Activated B cell treated with CpG ODN at 0.5 μM for 24 hours (primary cell): ENCODE results near the gene C19orf25. TPM values are rescaled to one million over a fixed set of nuclear protein-coding genes. Genes with fewer than 3 reads are reported as not detected.

Source experiments
- ATAC-seq: fragments of 200-7000 bp; cut with Tn5 transposase; one replicate; pipeline ENCODE4 v1.10.0; 2021; ENCODE audit warnings: low read depth, mild to moderate bottlenecking, moderate library complexity
- CTCF ChIA-PET: fragments of 350-600 bp; sonication (Branson Sonifier 250); formaldehyde crosslinking; loops from one replicate; lab custom pipeline; 2021; ENCODE audit warnings: antibody characterized with exemption; lab: Charles Lee
- POLR2A ChIA-PET: fragments of 350-600 bp; sonication (Branson Sonifier 250); formaldehyde crosslinking; loops from one replicate; lab custom pipeline; 2021; ENCODE audit warnings: antibody characterized with exemption; lab: Charles Lee
- DNase-seq: peaks from one replicate; pipeline ENCODE4 v3.0.0; 2022
- H3K27ac Mint-ChIP-seq: one replicate; pipeline ENCODE4 v1.8.0; 2020; ENCODE audit warnings: mixed read lengths
- H3K27me3 Mint-ChIP-seq: one replicate; pipeline ENCODE4 v1.8.0; 2021; ENCODE audit warnings: mixed read lengths
- H3K36me3 Mint-ChIP-seq: one replicate; pipeline ENCODE4 v1.8.0; 2021; ENCODE audit warnings: low read depth, mixed read lengths
- H3K4me1 Mint-ChIP-seq: one replicate; pipeline ENCODE4 v1.8.0; 2021; ENCODE audit warnings: mixed read lengths
- H3K4me3 Mint-ChIP-seq: one replicate; pipeline ENCODE4 v1.8.0; 2020; ENCODE audit warnings: mild to moderate bottlenecking, mixed read lengths
- H3K9me3 Mint-ChIP-seq: one replicate; pipeline ENCODE4 v1.8.0; 2020; ENCODE audit warnings: mixed read lengths
- intact Hi-C: fragments of 100-400 bp; cut with micrococcal nuclease; formaldehyde crosslinking; loops from one replicate; pipeline ENCODE4 v1.15.1; 2024
- total RNA-seq: library from RNA; stranded (reverse); gene quantifications from 2 replicates; pipeline ENCODE4 v1.2.3, GENCODE V29; 2022
- TF ChIP-seq, protein P1 (sequence below): fragments of 200-600 bp; IDR thresholded peaks from one replicate; pipeline ENCODE4 v1.8.0; 2022; ENCODE audit warnings: antibody characterized with exemption, mild to moderate bottlenecking

The C19orf25 gene
- total RNA-seq, 1 donor from 2014 or later, result 55.7 TPM

DNA sequence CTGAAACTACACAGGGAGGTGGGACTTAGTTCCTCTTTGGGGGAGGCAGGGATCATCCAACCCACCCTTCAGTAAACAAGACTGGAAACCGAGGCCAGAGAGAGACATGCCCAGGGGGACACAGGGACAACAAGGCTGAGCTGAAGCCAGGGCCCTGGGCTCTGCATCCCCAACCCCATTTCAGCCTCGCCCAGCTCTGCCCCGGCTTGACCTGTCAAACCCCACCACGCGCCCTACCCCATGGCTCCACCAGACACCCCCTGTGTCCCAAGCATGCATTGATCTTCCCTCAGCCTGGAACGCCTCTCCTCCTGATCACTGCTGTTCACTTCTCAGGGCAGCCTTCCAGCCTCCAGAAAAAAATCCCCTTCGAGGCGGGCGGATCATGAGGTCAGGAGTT lies 31.1 kb downstream of the C19orf25 start:
- no peak for ATAC-seq
- intact Hi-C loops, result no loop called here
- Mint-ChIP-seq H3K27ac (no peak overlapping the region), H3K4me1 (peaks cover 28% of the 10 kb centered on the region), H3K9me3 (no peaks in the 10 kb centered on the region), H3K36me3 (no peaks in the 10 kb centered on the region), H3K27me3 (peaks cover 44% of the 10 kb centered on the region), H3K4me3 (no peak overlapping the region)
- no peak for DNase-seq
- TF ChIP-seq, protein P1, sequence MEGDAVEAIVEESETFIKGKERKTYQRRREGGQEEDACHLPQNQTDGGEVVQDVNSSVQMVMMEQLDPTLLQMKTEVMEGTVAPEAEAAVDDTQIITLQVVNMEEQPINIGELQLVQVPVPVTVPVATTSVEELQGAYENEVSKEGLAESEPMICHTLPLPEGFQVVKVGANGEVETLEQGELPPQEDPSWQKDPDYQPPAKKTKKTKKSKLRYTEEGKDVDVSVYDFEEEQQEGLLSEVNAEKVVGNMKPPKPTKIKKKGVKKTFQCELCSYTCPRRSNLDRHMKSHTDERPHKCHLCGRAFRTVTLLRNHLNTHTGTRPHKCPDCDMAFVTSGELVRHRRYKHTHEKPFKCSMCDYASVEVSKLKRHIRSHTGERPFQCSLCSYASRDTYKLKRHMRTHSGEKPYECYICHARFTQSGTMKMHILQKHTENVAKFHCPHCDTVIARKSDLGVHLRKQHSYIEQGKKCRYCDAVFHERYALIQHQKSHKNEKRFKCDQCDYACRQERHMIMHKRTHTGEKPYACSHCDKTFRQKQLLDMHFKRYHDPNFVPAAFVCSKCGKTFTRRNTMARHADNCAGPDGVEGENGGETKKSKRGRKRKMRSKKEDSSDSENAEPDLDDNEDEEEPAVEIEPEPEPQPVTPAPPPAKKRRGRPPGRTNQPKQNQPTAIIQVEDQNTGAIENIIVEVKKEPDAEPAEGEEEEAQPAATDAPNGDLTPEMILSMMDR, result no peak
- POLR2A ChIA-PET, result interaction anchor here (1.3 to 1.7 kb wide), 2 partner anchors 145 to 179 kb away, joined by 4 to 7 read pairs; partner anchors contain the start of genes CIRBP and MBD3
- CTCF ChIA-PET, result no interaction called here

DNA sequence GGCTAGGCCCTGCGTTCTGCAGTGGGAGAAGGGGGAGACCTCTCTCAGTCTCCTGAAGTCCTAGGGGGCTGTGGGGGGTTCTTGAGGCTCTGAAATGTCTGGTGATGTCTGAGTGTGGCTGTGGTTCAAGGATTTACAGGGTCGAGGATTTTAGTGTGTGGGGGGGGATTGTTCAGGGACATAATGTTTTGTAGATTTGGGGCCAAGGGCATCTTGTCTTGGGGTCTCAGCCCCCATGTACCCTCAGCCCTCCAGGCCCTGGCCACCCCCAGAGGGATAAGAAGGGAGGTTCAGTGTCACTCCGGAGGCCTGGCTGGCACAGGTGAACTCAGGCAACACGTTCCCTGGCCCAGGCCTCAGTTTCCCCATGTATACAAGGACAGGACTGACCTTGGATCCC lies 31.5 kb downstream of the C19orf25 start:
- TF ChIP-seq, protein P1, result no peak
- Mint-ChIP-seq H3K36me3 (peaks cover 4% of the 10 kb centered on the region), H3K27me3 (peaks cover 39% of the 10 kb centered on the region), H3K4me3 (no peak overlapping the region), H3K4me1 (peaks cover 29% of the 10 kb centered on the region), H3K27ac (peak overlapping the region; percentile 35), H3K9me3 (no peaks in the 10 kb centered on the region)
- ATAC-seq (no peak), DNase-seq (no peak)
- intact Hi-C loops, result no loop called here
- ChIA-PET CTCF (no interaction called here), POLR2A (no interaction called here)

DNA sequence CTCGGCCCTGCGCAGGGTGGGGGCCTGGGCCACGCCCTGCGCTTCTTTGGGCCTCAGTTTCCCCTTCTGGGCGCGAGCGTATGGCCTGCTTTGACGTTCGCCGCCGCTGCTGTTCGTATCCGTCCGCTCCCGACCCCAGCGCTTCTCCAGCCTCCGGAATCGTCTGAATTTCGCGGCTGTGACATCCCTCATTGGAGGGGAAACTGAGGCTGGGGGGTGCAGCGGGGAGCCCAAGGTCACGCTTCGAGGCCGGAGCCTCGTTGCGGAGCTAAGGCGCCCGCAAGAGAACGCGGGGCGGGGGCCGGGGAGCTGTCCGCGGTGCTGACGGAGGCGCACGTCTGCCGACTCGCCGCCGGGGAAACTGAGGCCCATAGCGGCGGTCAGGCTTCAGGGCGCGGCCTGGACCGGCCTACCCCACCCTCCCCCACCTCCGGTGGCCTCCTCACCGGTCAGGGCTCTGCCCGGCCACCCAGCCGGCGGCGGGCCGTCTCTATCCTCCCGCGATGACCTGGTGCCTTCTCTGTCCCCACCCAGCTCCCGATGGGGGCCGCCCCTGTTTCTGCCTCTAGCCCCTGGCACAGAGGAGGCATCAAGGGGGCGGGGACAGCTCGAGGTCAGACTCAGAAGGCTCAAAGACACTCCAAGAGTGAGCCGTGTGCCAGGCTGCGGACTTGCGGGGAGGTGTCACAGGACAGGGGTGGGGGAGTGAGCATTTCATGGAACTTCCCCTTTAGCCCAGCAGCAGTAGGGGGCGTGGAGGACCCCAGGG lies 32.1 kb downstream of the C19orf25 start:
- TF ChIP-seq, protein P1, result no peak
- intact Hi-C loops, result no loop called here
- Mint-ChIP-seq H3K36me3 (peaks cover 10% of the 10 kb centered on the region), H3K4me1 (peaks cover 30% of the 10 kb centered on the region), H3K9me3 (no peaks in the 10 kb centered on the region), H3K27me3 (peaks cover 36% of the 10 kb centered on the region), H3K27ac (no peak overlapping the region), H3K4me3 (peak overlapping the region; percentile 15)
- POLR2A ChIA-PET, result no interaction called here
- DNase-seq (peak; percentile 14), ATAC-seq (no peak)
- CTCF ChIA-PET, result no interaction called here

DNA sequence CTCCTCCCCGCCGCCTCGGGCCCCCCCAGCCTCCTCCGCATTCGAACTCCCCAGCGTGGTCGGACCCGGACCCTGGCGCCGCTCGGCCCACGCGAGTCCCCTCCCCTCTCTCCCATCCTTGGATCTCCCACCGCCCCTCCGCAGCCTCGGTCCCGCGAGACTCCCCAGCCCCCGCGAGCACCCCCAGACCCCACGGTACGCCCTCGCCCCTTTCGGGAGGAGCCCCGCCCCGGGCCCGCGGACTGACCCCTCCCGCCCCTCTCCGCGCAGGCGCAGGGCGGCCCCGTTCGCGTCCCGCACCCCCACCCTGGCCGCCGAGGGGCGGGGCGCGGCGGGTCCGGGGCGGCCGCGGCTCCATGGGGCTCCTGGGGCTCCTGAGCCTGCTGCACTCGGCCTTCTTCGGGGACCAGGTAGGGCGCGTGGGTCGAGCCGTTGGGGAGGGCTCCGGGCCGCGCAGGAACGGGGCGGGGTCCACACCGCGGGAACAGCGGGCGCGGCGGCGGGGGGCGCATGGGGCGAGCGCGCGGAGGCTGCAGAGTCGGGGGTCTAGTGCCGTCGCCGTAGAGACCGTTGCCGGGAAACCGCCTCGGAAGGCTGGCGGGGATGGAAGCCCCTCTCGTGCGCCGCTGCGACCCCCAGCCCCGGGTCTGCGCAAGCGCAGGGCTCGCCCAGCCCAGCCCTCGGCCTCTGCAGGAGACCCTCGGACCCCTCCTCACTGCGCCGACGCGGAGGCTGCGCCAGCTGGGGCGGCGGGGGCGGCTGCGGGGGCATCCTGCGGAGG lies 32.9 kb downstream of the C19orf25 start:
- DNase-seq, result peak; percentile 21
- Mint-ChIP-seq H3K4me1 (peaks cover 30% of the 10 kb centered on the region), H3K9me3 (no peaks in the 10 kb centered on the region), H3K4me3 (no peak overlapping the region), H3K27ac (no peak overlapping the region), H3K36me3 (peaks cover 18% of the 10 kb centered on the region), H3K27me3 (peaks cover 29% of the 10 kb centered on the region)
- ChIA-PET CTCF (interaction anchor here (1.1 to 1.8 kb wide), 4 partner anchors 8 to 202 kb away, joined by 3 to 10 read pairs (median 4); no protein-coding TSS in a partner anchor), POLR2A (interaction anchor here (0.6 to 0.8 kb wide), 2 partner anchors 15 to 177 kb away, joined by 3 to 8 read pairs; partner anchors contain the start of gene CIRBP)
- intact Hi-C loops, result loop anchor here (1.0 to 2.0 kb wide), 2 partner anchors 9 to 25 kb away; no protein-coding TSS in a partner anchor
- TF ChIP-seq, protein P1, result no peak
- no peak for ATAC-seq
